K562 (cell line): ENCODE results near the gene UNC5B. TPM values are rescaled to one million over a fixed set of nuclear protein-coding genes. Genes with fewer than 3 reads are reported as not detected.
A peak's percentile ranks its signal among the peaks of the same experiment; 100 is the strongest.

Experiments
- ATAC-seq: fragments of 200-7000 bp; cut with Tn5 transposase; 3 replicates; pipeline ENCODE4 v1.9.1; 2020; ENCODE audit warnings: moderate library complexity
- BruUV-seq: library from RNA; stranded (reverse); fragments of 400-500 nt; replicated peaks from 2 replicates; lab custom pipeline; 2021; lab: Mats Ljungman, UMichigan
- CTCF ChIA-PET: fragments of 300-600 bp; formaldehyde crosslinking; extraction: SDS; loops from one replicate; lab custom pipeline; 2021; ENCODE audit warnings: low intra/inter-chr PET ratio; lab: Yijun Ruan, JAX
- POLR2A ChIA-PET: fragments of 300-600, 350-650 bp; sonication (Branson Sonifier 250); formaldehyde crosslinking; extraction: SDS; loops from one replicate; lab custom pipeline; 2021; ENCODE audit warnings: antibody characterized with exemption, inconsistent platforms; lab: Yijun Ruan, JAX
- DNase-seq, 4 experiments: peaks; one replicate each; pipeline versions ENCODE4 v3.0.0 to v3.0.0-alpha.2; 2011 to 2018; ENCODE audit warnings: low spot score in 3 of 4, mixed read lengths in 3 of 4; ENCODE audit errors: extremely low read depth in 1 of 4
- FAIRE-seq: peaks from 2 replicates; lab custom pipeline; 2011; peaks lifted over from hg19 to GRCh38; lab: Jason Lieb, UNC
- H2AFZ ChIP-seq: 2 replicates; pipeline ENCODE4 v1.6.0; 2011; ENCODE audit warnings: low read depth, low read length, control low read depth, inconsistent platforms
- H3K27ac ChIP-seq: fragments of 200-600 bp; 3 replicates; pipeline ENCODE4 v1.8.0; 2011; ENCODE audit warnings: low read depth, mild to moderate bottlenecking, control low read depth, inconsistent platforms, low read length, moderate library complexity, mixed read lengths; ENCODE audit errors: extremely low read depth
- H3K27me3 ChIP-seq, 2 experiments: fragments of 300-600 bp in 1 of 2; 2 replicates in 1 of 2; 3 replicates in 1 of 2; pipeline versions ENCODE4 v1.6.0 to v1.8.0; 2011; ENCODE audit warnings: inconsistent platforms in 2 of 2, low read length in 2 of 2, mild to moderate bottlenecking in 1 of 2, mixed read lengths in 1 of 2, moderate library complexity in 1 of 2; ENCODE audit not compliant: control insufficient read depth in 2 of 2, insufficient read depth in 2 of 2
- H3K36me3 ChIP-seq: fragments of 300-600 bp; 3 replicates; pipeline ENCODE4 v1.8.0; 2011; ENCODE audit warnings: mild to moderate bottlenecking, low read length, inconsistent platforms; ENCODE audit not compliant: control insufficient read depth, insufficient read depth
- H3K4me1 ChIP-seq, 2 experiments: fragments of 200-600 bp in 1 of 2; replicated peaks in 1 of 2; 2 replicates in 1 of 2; 3 replicates in 1 of 2; pipeline versions ENCODE4 v1.5.1 to v1.8.0; 2011; ENCODE audit warnings: inconsistent platforms in 2 of 2, low read length in 2 of 2, mild to moderate bottlenecking in 1 of 2, mixed read lengths in 1 of 2, moderate library complexity in 1 of 2; ENCODE audit not compliant: control insufficient read depth in 2 of 2, insufficient read depth in 2 of 2
- H3K4me2 ChIP-seq: 2 replicates; pipeline ENCODE4 v1.6.1; 2011; ENCODE audit warnings: low read length, control low read depth, inconsistent platforms, mixed read lengths; ENCODE audit not compliant: insufficient read depth
- H3K4me3 ChIP-seq: fragments of 200-600 bp; sonication (generic), shearing (Covaris generic); 2 replicates; pipeline ENCODE4 v1.5.1; 2016; ENCODE audit warnings: control low read depth, inconsistent platforms
- H3K79me2 ChIP-seq: fragments of 200-600 bp; 3 replicates; pipeline ENCODE4 v1.8.0; 2011; ENCODE audit warnings: low read length, inconsistent platforms; ENCODE audit not compliant: control insufficient read depth, insufficient read depth
- H3K9ac ChIP-seq, 2 experiments: 2 replicates each; pipeline versions ENCODE4 v1.6.0 to v1.6.1; 2011; ENCODE audit warnings: low read depth in 2 of 2, low read length in 2 of 2, control low read depth in 1 of 2, inconsistent platforms in 1 of 2, mild to moderate bottlenecking in 1 of 2, mixed read lengths in 1 of 2; ENCODE audit not compliant: insufficient read depth in 1 of 2
- H3K9me1 ChIP-seq: one replicate; pipeline ENCODE4 v1.6.0; 2011; ENCODE audit warnings: inconsistent platforms, mild to moderate bottlenecking, low read length, moderate library complexity; ENCODE audit not compliant: control insufficient read depth, insufficient read depth
- H3K9me3 ChIP-seq: replicated peaks from 2 replicates; pipeline ENCODE4 v1.5.1; 2011; ENCODE audit warnings: low read depth, low read length, inconsistent platforms; ENCODE audit not compliant: control insufficient read depth, insufficient read depth
- H4K20me1 ChIP-seq: replicated peaks from 2 replicates; pipeline ENCODE4 v1.6.1; 2011; ENCODE audit warnings: low read length, inconsistent platforms, mixed read lengths; ENCODE audit not compliant: control insufficient read depth, insufficient read depth
- CTCF ChIP-seq, 3 experiments: IDR thresholded peaks in 2 of 3; conservative IDR thresholded peaks in 1 of 3; 2 replicates each; pipeline ENCODE4 v1.5.1; 2011 to 2012; ENCODE audit warnings: low read length in 3 of 3, mild to moderate bottlenecking in 3 of 3, control low read depth in 2 of 3, improper control_type of control experiment in 1 of 3, inconsistent platforms in 1 of 3, low read depth in 1 of 3, mixed read lengths in 1 of 3, moderate library complexity in 1 of 3; ENCODE audit not compliant: insufficient read depth in 2 of 3
- DPF2 ChIP-seq: fragments of 450-650 bp; IDR thresholded peaks from 2 replicates; pipeline ENCODE4 v1.6.1; 2016
- FOSL1 ChIP-seq: fragments of 200-800 bp; sonication (Bioruptor generic); conservative IDR thresholded peaks from 2 replicates; pipeline ENCODE4 v1.6.1; 2016; ENCODE audit warnings: missing genetic modification characterization, missing compliant biosample characterization
- GATA2 ChIP-seq: sonication (generic); formaldehyde crosslinking; IDR thresholded peaks from 2 replicates; pipeline ENCODE4 v1.4.0; 2020; ENCODE audit warnings: mild to moderate bottlenecking, missing genetic modification reagents
- KLF13 ChIP-seq: fragments of 450-650 bp; IDR thresholded peaks from 2 replicates; pipeline ENCODE4 v1.6.1; 2016; ENCODE audit warnings: missing genetic modification characterization, low read depth, mild to moderate bottlenecking, missing compliant biosample characterization, moderate library complexity, borderline replicate concordance
- L3MBTL2 ChIP-seq: fragments of 450-650 bp; IDR thresholded peaks from 2 replicates; pipeline ENCODE4 v1.6.1; 2016; ENCODE audit warnings: mild to moderate bottlenecking, moderate library complexity
- PKNOX1 ChIP-seq: fragments of 450-650 bp; IDR thresholded peaks from 2 replicates; pipeline ENCODE4 v1.6.1; 2016
- RBM39 ChIP-seq: fragments of 200-400 bp; formaldehyde crosslinking; optimal IDR thresholded peaks from 2 replicates; pipeline ENCODE3; 2018; ENCODE audit warnings: low read depth, low read length
- SMAD4 ChIP-seq: fragments of 250-450 bp; sonication (Bioruptor Pico); conservative IDR thresholded peaks from 2 replicates; pipeline ENCODE4 v1.8.0; 2021; ENCODE audit warnings: inconsistent platforms, mild to moderate bottlenecking, moderate library complexity
- ZBTB43 ChIP-seq: sonication (generic); formaldehyde crosslinking; IDR thresholded peaks from 2 replicates; pipeline ENCODE4 v1.8.0; 2023; ENCODE audit warnings: mild to moderate bottlenecking, missing genetic modification reagents
- ZNF165 ChIP-seq: fragments of 250-450 bp; sonication (Bioruptor Pico); IDR thresholded peaks from 2 replicates; pipeline ENCODE4 v1.4.0; 2020; ENCODE audit warnings: borderline replicate concordance
- ZNF280A ChIP-seq: fragments of 450-650 bp; IDR thresholded peaks from 2 replicates; pipeline ENCODE4 v1.6.1; 2018; ENCODE audit warnings: mild to moderate bottlenecking, low read depth; ENCODE audit not compliant: partially characterized antibody
- ZNF395 ChIP-seq: fragments of 200-800 bp; sonication (Bioruptor generic); IDR thresholded peaks from 2 replicates; pipeline ENCODE4 v1.6.1; 2017; ENCODE audit warnings: missing genetic modification characterization, missing compliant biosample characterization
- WGBS: fragments of 100-300 bp; shearing (Covaris generic); methylation state at CpG from one replicate; pipeline ENCODE4 v1.1.6; 2016; ENCODE audit warnings: low coverage, mixed read lengths; ENCODE audit not compliant: insufficient coverage; ENCODE audit errors: missing lambda C conversion rate; 5-methylcytosine and 5-hydroxymethylcytosine counted together
- in situ Hi-C: fragments of 300-500 bp; cut with MboI; formaldehyde crosslinking; loops from 4 replicates; pipeline ENCODE4 v1.15.0; 2018; ENCODE audit warnings: inconsistent platforms, mixed read lengths
- intact Hi-C: fragments of 100-400 bp; cut with micrococcal nuclease; formaldehyde crosslinking; loops from 2 replicates; pipeline ENCODE4 v1.14.2; 2022
- polyA plus RNA-seq, 8 experiments: library from polyadenylated mRNA; depleted of rRNA in 4 of 8; stranded (reverse) in 5 of 8; unstranded in 3 of 8; fragments of >200 nt; fragmentation: Nextera tagmentation in 2 of 8; fragmentation: Illumina TruSeq in 1 of 8; extraction: Ambion mirVana in 2 of 8; extraction: Trizol in 1 of 8; gene quantifications; 2 replicates each; pipeline versions ENCODE4 v1.2.1 to v1.2.3, GENCODE V29; 2011 to 2014; ENCODE audit warnings: inconsistent platforms in 1 of 8, missing spikeins in 1 of 8
- total RNA-seq, 7 experiments: library from RNA; depleted of rRNA in 6 of 7; stranded (reverse); fragments of >200 nt in 6 of 7; fragmentation: Illumina TruSeq in 2 of 7; extraction: Trizol in 2 of 7; gene quantifications; 2 replicates each; pipeline versions ENCODE4 v1.2.1 to v1.2.3, GENCODE V29; 2011 to 2021; ENCODE audit warnings: low replicate concordance in 1 of 7

UNC5B gene
- total and polyA plus RNA-seq, 9 of the 15 experiments (the other 6 are each of a cell fraction or from before 2014, with no cell fraction given): 0.10 to 8.4 (median 2.1) TPM

- Histone ChIP-seq H3K9me3 (no peaks in the 10 kb centered on the region), H3K4me1 (peaks cover 44 to 59% of the 10 kb centered on the region in 2 experiments), H3K27ac (no peak overlapping the region), H3K9me1 (no peaks in the 10 kb centered on the region), H3K4me2 (no peak overlapping the region; the same call in 1 of the 2 replicates), H3K79me2 (no peaks in the 10 kb centered on the region), H3K9ac (no peak overlapping the region), H3K4me3 (no peak overlapping the region), H4K20me1 (peaks cover 4% of the 10 kb centered on the region; the same call in 1 of the 2 replicates), H2AFZ (no peak overlapping the region), H3K27me3 (peaks cover 0 to 3% of the 10 kb centered on the region in 2 experiments; a peak in 2 of 5 replicates), H3K36me3 (no peaks in the 10 kb centered on the region)
- no peak for DNase-seq
- CTCF ChIA-PET: interaction anchor here (0.6 kb wide), 1 partner anchor 9 kb away, joined by 3 read pairs; no protein-coding TSS in a partner anchor
- 36% methylated on average over 11 of the region's 11 CpGs for WGBS
- BruUV-seq: no TSS peak
- peak; percentile 9; the same call in 1 of the 3 replicates for ATAC-seq
- peak; percentile 57 for FAIRE-seq
- in situ Hi-C loops (no loop called here), intact Hi-C loops (no loop called here)
- POLR2A ChIA-PET: interaction anchor here (1.0 to 1.6 kb wide), 4 partner anchors 8 to 162 kb away, joined by 3 to 6 read pairs (median 4); no protein-coding TSS in a partner anchor
- TF ChIP-seq ZBTB43: no peak
- TF ChIP-seq SMAD4 (CRISPR knock-in tag): peak; percentile 62; the same call in 1 of the 2 replicates
- no peak for TF ChIP-seq FOSL1 (tag)
- TF ChIP-seq PKNOX1: peak; percentile 96
- no peak for TF ChIP-seq ZNF165 (CRISPR knock-in tag)
- TF ChIP-seq KLF13: no peak
- 0 out of 2 replicates have a peak, but pooled peaks have one; percentile 42 for TF ChIP-seq GATA2 (CRISPR knock-in tag)
- no peak for TF ChIP-seq RBM39
- peak; percentile 44; the same call in 1 of the 2 replicates for TF ChIP-seq ZNF395 (CRISPR knock-in tag)
- 0 out of 6 replicates have a peak, but pooled peaks of 1 of the 3 experiments have one; percentile 3 for TF ChIP-seq CTCF (IDR thresholded peaks at IDR 0.05 in 2 of 3, conservative IDR thresholded peaks at IDR 0.05 in 1 of 3; ENCODE audit: insufficient read depth in 2 of 3, low read depth in 1 of 3, low read length in 3 of 3)
- peak; percentile 68 for TF ChIP-seq L3MBTL2
- no peak for TF ChIP-seq ZNF280A
- TF ChIP-seq DPF2: peak; percentile 41; the same call in 1 of the 2 replicates
Measured at GRCh38 chr10:71237843-71238623, 25.7 kb downstream of the UNC5B start.
